CD4-positive, alpha-beta T cell treated with Interleukin-2 at 100 ng/mL for 4 hours (primary cell): ENCODE data around the gene LYSMD3.

Experiments used
- DNase-seq: peaks from one replicate; pipeline ENCODE4 v3.0.0-alpha.2; 2020; ENCODE audit warnings: low spot score

Gene LYSMD3

DNA sequence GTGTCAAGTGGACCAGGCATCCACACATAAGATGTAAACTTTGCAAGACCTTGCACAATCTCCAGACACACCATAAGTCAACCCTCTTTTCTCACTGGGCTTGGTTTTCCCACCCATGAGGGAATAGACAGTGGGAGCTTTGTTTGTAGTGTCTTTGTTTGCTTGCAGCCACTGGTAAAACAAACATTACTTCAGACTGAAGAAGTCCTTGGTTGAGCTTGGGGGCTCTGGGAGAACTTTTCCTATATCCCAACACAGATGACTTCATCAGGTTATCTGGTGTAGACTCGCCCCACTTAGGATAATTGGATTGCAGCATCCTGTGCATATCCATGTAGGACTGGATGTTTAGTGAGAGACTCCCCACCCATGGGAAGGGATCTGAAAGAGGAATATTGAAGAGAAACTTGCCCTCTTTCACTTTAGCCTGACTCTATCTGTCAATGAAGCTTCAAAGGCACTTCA lies 17.7 kb upstream of the LYSMD3 start:
- no peak for DNase-seq

DNA sequence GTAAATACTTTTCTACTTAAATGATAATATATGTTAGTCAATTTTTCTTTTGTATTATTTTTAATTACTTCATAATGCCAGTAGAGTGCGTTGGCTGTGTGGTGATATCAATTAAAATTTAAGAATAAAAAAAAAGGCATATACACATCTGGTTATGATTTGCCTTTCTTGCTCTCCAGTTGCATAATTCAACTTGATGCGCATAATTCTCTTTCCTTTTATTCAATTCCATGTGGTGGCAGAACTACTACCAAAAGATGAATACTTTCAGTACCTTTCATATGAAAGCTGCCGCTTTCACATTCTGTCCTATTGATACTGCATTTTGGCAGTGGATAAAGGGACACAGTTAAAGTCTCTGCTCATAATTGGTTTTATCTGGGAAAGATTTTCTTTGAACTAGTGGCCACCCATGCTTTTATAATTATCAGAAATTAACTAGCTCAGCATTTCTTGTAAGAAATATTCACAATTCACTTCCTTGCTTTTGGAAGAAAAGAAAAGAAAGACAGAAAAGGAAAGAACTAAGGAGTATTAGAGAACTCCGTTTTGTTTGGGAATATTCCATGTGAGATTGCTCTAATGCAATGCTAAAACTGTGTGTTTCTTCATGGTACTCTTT lies 16.9 kb upstream of the LYSMD3 start:
- no peak for DNase-seq

DNA sequence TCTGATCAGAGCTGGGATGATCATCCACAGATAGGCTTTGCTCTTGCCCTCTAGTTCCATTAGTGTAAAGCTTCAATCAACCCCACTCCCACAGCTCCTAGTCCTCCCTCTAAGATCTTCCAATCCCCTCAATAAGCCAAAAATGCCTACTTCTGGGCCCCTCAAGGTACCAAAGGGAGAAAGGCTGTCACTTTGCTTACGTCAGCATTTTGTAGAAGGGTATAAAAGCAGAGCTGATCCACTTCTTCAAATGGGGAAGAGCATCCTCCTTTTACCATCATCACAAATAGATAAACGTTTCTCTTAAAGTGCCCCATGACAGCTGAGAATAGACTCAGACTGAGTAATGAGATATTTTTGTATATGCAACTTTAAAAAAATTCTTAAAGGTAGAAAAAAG lies 16.1 kb upstream of the LYSMD3 start:
- no peak for DNase-seq

DNA sequence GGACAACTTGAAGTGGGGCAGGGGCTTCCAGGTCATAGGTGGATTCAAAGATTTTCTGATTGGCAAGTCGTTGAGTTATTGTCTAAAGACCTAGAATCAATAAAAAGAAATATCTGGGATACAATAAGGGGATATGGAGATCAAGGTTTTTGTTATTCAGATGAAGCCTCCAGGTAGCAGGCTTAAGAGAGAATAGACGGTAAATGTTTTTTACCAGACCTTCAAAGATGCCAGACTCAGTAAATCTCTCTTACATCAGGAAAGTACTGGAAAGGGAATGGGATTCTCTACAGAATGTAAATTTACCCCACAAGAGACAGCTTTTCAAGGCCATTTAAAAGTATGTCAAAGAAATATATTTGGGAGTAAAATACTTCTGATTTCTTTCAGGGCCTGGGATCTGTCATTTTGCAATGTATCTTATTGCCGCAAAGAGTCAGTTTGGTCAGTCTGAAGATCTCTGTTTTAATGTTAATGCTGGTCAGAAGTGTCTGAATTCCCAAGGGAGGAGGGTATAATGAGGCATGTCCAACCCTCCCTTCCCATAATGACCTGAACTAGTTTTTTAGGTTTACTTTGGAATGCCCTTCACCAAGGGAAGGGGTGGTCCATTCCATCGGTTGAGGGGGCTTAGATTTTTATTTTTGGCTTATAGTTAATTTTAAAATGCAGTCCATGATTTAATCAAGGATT lies 13.6 kb upstream of the LYSMD3 start:
- DNase-seq, result no peak

DNA sequence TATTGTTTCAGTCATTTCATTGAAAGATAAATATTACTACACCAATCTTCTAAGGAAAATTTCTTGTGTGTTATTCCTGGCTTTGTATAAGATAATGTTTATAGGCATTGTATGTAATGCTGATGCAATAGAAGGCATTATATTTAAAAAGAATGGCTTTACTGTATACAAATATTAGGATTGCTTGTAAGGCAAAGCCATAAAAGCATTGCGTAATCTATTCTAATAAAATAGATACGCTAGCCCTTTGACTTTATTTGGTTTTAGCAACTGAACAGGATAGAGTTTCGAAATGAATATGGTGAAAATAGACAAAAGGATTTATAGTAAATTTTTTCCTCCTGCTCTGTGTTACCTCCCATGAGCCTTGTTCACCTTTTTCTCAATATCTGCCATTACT lies 5.5 kb upstream of the LYSMD3 start:
- no peak for DNase-seq

DNA sequence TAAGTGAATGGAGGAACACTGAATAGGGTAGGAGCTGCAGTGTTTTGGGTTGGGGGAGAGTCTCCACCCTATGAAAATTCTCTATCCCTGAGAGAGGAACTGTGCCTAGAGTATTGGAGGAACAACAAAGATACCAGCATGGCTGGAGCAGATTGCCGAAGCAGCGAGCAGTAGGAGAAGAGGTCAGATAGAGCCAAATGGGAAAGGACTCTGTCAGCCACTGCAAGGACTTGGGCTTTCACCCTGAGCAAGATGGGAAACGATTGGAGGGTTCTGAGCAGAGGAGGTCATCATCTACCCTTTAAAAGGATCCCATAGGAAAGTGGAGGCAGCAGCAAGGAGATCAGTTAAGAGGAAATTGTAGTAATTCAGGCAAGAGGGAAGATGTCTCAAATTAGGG lies 4.4 kb upstream of the LYSMD3 start:
- DNase-seq, result no peak

DNA sequence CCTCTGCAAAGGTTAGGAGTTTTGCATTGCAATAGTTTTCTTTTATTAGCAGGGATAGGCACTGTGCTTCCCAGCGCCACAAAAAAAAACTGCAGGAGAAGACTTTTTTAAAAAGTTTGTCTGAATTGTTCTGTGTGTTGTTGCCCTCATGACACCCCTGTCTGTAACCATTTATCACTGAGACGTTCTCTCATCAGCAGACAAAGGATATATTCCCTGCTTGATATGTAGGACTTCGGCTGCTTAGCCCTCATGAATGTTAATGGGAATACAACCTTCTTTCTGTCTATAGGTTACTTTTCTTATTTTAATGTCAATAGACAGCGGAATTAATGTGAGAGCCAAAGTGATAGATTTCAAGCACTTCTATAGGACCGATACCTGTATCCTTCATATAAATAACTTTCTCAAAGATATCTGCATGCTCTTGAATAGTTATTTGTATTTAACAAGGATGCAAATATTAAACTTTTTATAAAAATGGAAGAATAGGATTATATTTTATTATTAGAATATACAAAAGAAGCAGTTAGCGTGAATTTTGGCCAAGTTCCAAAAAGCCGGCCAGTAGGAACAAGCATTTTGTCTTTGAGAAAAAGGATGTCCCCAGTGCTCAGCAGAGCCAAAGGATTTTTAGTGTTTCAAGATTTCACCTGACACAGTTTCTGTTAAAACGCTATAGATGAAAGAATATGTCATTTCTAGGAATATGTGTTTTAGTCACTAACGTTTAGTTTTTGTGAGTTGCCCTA lies 1.5 kb upstream of the LYSMD3 start:
- DNase-seq, result no peak

DNA sequence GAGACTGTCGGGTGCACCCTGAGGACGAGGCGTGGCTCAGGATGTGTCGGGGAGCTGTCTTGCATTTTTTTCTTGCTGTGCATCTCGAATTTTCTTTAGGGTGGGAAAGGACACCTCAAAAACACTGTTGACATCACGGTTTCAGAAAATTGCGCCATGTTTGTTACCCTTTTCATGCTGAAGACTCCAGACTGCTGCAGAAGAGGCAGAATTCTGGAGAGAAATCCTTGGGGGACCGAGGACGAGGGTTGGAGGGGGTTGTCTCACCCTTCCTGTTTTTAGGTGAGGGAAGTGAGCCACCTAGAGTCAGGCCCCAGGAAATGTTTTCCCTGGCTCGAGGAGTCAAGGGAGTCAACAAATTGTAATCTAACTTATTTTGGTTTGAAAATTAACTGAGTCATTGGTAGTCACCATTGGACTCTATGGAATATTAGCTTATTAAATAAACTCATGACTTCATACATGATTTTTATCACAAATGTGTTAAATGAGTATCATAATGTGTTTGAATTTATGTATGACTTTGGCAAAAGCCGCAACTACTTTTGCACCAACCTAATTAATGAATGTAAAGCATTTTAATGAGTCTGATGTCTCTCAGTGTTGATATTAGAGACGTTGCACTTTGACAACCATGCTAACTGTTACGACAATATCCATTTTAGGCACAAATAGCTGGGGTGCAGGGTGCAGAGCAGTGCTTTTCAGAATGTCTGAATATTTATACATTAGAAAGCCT lies 724 bp upstream of the LYSMD3 start:
- peak; percentile 76 for DNase-seq

DNA sequence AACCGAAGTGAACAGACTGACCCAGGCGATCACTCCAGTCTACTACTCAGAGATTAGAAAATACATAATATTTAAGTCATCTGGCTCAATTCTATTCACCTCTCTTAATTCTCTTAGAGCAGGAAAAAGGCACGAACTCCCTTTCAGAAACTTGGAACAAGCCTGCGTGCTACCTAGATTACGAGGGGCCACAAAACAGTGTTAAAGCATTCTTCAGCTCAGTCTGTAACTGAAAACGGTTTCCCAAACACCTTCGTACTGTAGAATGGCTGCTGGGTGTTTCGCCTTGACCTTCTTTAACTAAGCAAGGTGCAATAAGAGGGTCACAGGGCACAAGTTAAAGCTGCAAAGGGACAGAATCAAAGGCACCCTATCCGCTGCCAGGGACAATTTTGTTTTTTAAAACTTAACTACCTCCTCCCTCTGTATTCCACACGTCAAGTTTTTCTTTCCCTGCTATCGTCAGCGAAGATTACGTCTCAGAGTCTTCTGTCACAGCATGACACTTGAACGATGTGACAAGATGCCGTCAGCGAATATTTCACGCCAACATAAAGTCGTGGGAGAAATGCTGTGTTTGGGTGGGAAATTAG lies 687 bp downstream of the LYSMD3 start:
- peak; percentile 22 for DNase-seq

DNA sequence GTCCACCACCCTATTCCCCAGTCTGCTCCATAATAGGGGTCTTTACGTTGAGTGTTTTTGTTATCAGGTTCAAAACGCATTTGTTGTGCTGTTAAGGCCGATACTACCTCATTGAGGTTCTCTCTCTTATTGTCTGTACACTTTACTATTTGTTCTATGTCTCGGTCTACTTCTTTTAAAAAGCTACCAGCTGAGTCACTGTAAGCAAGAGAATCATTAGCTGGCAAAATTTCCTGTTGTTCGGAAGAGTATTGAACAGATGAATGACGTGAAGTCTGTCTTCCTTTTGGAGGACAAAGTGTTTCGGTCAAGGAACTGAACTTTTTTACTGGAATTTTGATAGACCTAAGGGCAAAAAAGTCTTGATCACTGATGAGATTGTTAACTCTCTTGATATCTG lies 10.3 kb downstream of the LYSMD3 start:
- no peak for DNase-seq

DNA sequence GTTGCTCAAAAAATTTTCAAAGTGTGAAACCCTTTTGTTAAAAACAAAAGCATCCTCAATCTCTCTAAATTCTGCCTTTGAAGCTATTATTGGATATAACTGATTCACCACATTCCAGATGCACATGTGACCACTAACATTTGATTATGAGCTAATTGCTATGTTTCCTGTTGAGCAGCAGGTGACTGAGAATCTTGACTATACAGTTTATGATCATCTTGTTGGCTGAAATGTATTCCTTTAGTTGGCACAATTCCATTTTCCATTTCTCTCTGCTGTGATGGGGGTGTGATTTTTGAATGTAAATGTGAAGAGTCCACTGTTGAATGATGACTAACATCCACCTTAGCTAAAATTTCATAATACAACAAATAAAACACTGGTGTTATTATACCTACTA lies 10.7 kb downstream of the LYSMD3 start:
- DNase-seq, result no peak

DNA sequence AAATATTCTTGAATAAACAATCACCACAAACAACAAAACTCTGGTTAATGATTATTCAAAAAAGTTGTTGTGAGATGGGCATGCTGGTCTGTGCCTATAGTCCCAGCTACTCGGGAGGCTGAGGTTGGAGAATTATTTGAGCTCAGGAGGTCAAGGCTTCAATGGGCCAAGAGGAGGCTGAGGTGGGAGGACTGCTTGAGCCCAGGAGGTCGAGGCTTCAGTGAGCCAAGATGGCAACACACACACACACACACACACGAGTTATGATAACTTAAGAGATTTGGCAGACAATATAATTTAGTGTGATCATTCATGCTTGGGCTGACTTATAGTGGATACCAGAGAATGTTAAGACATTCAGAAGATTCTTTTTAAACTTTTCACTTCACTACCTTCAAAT lies 14.9 kb downstream of the LYSMD3 start:
- DNase-seq, result no peak

DNA sequence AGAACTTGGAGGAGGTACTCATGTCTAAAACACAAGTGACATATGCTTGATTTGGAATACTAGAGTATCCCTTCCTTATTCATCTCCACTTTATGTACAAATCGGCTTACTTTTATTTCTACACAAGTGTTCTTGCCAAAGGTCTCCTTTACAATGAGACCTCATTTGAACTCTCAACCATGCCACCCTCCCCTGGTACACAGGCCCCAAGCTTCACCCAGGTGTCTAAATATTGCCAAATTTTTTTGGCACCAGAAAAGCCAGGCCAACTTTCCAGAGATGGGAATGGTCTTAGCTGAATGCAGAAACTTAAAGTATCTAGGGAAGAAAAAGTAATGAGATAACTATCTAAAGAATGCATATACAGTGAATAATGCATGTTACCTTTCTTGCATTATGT lies 18.9 kb downstream of the LYSMD3 start:
- no peak for DNase-seq

DNA sequence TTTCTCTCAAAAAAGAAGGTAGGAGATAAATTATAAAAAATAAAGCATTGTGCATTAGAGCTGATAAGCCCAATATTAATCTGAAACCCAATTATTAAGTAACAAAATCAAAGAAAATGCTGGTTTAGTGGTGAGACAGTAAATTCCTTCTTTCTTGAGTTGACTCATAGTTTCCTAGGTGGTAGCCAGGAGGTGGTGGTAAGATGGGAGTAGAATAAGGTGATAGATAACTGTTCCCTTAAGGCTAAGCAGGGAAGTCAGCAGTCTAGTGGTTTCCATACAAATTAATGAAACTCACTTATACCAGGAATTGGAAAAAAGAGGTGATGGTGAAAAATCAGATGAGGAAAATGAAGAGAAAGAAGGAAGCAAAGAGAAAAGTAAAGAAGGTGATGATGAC lies 23.2 kb downstream of the LYSMD3 start:
- DNase-seq, result no peak

DNA sequence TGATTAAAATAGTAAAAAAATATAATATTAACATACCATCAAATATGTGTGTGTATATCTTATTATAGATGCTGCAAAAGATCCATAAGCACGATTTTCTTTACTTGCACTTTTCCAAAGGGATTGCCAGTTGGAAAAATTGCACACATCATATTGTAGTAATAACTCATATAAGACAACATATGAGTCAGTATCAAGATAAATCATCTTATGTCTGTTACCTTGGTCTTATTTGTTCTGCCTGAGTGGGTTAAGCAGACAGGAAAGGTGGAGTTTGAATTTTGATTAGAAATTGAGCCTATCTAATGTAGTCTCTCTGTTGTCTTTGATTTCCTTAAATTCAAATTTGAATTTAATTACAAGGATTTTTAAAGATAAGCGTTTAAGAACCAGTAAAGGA lies 24.6 kb downstream of the LYSMD3 start:
- DNase-seq, result no peak

DNA sequence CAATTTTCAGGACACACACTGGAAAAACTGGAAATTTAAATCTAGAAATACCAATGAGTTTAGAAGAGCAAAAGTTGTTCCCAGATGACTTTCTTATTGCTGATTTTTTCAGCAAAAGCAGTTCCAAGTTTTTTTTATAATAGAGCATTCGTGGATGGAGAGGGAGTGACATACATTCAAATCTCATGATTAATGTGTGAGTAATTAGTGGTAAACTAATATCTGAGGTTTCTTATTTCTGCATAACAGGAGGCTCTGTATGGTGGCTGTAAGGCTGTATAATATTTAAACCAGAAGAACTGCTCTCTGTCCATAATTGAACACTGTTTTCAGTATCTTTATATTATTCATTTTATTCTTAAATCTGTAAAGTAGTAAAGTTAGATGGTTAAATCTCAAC lies 25.8 kb downstream of the LYSMD3 start:
- DNase-seq, result no peak

DNA sequence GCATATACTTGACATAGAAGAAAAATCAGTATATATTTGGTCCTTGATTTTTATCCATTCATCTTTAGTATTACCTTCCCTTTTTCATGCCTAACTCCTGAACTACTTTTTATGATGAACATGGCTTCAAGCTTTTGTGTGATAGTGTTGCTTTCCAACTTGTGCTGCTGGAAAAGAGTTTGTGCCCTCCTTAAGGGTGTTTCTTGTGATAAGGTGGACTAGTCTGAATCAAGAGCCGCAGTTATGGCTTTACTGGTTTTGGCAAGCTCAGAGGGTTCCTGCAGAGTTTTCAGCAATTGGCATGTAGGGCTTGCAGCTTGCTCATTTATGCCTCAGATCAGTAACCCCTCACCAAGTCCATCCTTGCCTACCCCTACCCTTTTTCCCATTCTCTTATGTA lies 34.2 kb downstream of the LYSMD3 start:
- no peak for DNase-seq

DNA sequence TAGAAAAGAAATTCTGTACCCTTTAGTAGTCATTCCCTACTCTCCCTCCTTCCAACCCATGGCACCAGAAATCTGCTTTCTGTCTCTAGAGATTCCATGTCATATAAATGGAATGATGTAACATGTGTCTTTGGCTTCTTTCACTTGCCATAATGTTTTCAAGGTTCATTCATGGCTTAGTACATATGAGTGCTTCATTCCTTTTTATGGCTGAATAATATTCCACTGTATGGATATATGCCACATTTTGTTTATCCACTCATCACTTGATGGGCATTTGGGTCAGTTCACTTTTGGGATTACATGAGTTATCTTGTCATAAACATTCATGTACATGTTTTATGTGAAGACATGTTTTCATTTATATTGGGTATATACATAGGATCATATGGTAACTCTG lies 35.3 kb downstream of the LYSMD3 start:
- no peak for DNase-seq

DNA sequence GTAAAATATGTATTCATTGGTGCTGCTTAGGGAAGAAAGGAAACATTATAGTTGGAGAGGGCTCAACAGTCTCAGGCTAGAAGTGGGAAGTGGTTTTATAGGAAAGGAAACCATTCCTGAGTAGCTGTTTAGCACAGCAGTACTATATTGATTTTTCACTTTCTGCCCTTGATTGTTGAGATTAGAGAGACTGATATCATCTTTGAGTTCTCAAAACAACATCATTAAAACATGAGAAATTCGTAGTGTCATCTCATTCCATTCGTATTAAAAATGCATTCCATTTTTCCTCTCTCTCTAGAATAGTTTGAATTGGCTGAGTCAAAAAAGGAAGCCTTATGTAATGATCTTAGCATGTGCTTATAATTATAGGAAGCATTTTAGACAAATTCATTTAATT lies 40.6 kb downstream of the LYSMD3 start:
- no peak for DNase-seq

DNA sequence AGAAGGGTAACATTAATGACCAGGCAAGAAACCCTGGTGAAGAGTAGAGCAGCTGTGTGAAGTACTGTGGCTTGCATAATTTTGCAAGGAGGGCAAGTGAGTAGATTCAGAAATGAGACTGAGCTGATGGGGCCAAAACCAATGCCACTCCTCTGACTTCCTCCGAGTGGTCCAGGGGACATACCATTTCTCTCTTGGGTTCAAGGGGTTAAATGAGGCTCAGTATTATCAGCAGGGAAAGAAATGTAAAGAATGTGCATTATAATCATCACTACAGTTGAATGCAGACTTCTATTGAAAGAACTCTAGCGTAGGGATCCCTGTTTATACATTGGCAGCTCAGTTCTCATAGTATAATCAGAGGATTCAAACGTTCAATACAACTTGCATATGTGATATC lies 44.8 kb downstream of the LYSMD3 start:
- no peak for DNase-seq

DNA sequence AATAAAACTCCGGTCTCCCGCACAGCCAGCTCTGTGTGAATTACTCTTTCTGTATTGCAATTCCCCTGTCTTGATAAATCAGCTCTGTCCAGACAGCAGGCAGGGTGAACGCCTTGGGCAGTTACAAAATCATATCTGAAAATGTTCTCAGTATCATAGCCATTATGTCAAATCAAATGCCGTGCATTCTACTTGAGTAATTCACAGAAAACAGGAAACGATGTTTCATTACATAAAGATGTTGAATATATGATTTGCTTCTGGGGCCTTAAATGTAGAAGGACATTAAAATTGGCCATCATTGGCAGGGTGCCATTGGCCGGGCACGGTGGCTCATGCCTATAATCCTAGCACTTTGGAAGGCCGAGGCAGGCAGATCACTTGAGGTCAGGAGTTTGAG lies 46.2 kb downstream of the LYSMD3 start:
- DNase-seq, result no peak

DNA sequence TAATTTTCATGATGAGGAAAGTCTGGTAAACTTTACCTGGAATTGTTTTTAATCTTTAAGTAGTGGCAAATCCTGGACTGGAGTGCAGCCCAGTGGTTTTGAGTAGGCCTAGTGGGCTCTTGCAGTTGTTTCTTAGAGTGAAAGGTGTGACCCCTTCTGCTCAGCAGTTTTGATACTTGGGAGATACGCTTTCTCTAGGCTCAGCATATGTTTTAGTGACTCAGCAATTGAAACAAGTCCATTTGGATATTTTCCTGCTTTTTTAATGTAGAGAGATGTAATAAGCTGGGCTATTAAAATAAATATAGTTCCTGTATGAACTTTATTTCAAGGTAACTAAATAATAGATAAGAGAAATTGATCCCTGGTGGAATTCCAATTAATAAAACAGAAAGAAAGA lies 48.7 kb downstream of the LYSMD3 start:
- DNase-seq, result no peak
